Chondrocyte (in vitro differentiated cells): ENCODE measurements around the gene PPP2R2D. TPM values are rescaled to one million over a fixed set of nuclear protein-coding genes. Genes with fewer than 3 reads are reported as not detected.
A peak's percentile ranks its signal among the peaks of the same experiment; 100 is the strongest.

Source experiments
- DNase-seq: peaks from one replicate; pipeline ENCODE4 v3.0.0; 2021; ENCODE audit warnings: mixed read lengths, low spot score
- H3K27ac Mint-ChIP-seq: one replicate; pipeline ENCODE4 v1.8.0; 2021; ENCODE audit warnings: mild to moderate bottlenecking, moderate library complexity, mixed read lengths; ENCODE audit not compliant: unreplicated experiment
- H3K27me3 Mint-ChIP-seq: 2 replicates; pipeline ENCODE4 v1.8.0; 2021; ENCODE audit warnings: low read depth, mixed read lengths
- H3K36me3 Mint-ChIP-seq: 2 replicates; pipeline ENCODE4 v1.8.0; 2021; ENCODE audit warnings: low read depth, mixed read lengths
- H3K4me1 Mint-ChIP-seq: 2 replicates; pipeline ENCODE4 v1.8.0; 2021; ENCODE audit warnings: low read depth, mild to moderate bottlenecking, mixed read lengths
- H3K4me3 Mint-ChIP-seq: one replicate; pipeline ENCODE4 v1.8.0; 2021; ENCODE audit warnings: mild to moderate bottlenecking, moderate library complexity, mixed read lengths; ENCODE audit not compliant: unreplicated experiment
- H3K9me3 Mint-ChIP-seq: 2 replicates; pipeline ENCODE4 v1.8.0; 2021; ENCODE audit warnings: low read depth, mixed read lengths
- total RNA-seq: library from RNA; stranded (reverse); gene quantifications from 3 replicates; pipeline ENCODE4 v1.2.1, GENCODE V29; 2021
- TF ChIP-seq, protein P1 (sequence below): fragments of 200-600 bp; sonication (generic); IDR thresholded peaks from 2 replicates; pipeline ENCODE4 v1.5.0; 2021; ENCODE audit warnings: antibody characterized with exemption, mild to moderate bottlenecking, moderate library complexity

The PPP2R2D gene
- total RNA-seq, 1 donor from 2014 or later: 24.3 TPM

DNA sequence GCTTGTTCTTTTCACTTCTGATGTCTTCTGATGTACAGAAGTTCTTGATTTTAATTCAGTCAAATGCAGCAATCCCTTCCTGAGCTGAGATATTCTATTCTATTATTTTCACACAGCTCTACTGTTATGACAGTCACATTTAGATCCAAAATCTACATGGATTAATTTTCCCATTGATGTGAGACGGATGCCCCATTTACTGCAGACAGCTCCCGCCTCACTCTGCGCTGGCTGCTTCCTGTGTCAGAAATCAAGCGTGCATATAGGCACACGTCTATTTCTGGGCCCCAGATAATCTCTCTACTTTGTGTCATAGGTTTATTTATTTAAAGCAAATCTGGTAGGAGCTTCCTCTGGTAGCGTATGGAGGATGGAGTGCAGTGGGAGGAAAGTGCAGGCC, 74.2 kb downstream of the PPP2R2D start:
- Mint-ChIP-seq H3K9me3 (no peaks in the 10 kb centered on the region), H3K36me3 (peaks cover 15% of the 10 kb centered on the region), H3K4me1 (peaks cover 63% of the 10 kb centered on the region), H3K27me3 (no peaks in the 10 kb centered on the region), H3K4me3 (no peak overlapping the region), H3K27ac (no peak overlapping the region)
- no peak for DNase-seq
- TF ChIP-seq, protein P1, sequence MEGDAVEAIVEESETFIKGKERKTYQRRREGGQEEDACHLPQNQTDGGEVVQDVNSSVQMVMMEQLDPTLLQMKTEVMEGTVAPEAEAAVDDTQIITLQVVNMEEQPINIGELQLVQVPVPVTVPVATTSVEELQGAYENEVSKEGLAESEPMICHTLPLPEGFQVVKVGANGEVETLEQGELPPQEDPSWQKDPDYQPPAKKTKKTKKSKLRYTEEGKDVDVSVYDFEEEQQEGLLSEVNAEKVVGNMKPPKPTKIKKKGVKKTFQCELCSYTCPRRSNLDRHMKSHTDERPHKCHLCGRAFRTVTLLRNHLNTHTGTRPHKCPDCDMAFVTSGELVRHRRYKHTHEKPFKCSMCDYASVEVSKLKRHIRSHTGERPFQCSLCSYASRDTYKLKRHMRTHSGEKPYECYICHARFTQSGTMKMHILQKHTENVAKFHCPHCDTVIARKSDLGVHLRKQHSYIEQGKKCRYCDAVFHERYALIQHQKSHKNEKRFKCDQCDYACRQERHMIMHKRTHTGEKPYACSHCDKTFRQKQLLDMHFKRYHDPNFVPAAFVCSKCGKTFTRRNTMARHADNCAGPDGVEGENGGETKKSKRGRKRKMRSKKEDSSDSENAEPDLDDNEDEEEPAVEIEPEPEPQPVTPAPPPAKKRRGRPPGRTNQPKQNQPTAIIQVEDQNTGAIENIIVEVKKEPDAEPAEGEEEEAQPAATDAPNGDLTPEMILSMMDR: no peak

DNA sequence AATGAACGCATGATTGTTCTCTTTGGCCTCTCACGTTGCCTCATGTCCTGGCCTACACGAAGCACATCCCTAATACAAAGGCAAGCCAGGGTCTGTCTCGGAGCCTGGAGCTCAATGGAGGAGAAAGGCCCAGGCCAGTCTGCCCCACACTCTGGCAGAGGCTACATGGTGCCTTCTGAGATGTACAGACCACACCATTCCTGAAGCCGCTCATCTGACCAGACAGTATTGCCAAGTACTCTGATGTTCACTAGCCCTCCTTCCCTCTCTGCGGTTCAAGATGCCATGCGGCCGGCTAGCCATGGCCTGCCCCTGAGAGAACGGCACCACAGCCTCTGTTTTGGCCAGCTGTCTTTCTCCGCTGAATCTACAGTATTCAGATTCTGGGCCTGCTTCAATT, 75.0 kb downstream of the PPP2R2D start:
- Mint-ChIP-seq H3K27ac (no peak overlapping the region), H3K4me3 (no peak overlapping the region), H3K4me1 (peaks cover 67% of the 10 kb centered on the region), H3K9me3 (no peaks in the 10 kb centered on the region), H3K27me3 (no peaks in the 10 kb centered on the region), H3K36me3 (peaks cover 9% of the 10 kb centered on the region)
- TF ChIP-seq, protein P1: no peak
- DNase-seq: no peak

DNA sequence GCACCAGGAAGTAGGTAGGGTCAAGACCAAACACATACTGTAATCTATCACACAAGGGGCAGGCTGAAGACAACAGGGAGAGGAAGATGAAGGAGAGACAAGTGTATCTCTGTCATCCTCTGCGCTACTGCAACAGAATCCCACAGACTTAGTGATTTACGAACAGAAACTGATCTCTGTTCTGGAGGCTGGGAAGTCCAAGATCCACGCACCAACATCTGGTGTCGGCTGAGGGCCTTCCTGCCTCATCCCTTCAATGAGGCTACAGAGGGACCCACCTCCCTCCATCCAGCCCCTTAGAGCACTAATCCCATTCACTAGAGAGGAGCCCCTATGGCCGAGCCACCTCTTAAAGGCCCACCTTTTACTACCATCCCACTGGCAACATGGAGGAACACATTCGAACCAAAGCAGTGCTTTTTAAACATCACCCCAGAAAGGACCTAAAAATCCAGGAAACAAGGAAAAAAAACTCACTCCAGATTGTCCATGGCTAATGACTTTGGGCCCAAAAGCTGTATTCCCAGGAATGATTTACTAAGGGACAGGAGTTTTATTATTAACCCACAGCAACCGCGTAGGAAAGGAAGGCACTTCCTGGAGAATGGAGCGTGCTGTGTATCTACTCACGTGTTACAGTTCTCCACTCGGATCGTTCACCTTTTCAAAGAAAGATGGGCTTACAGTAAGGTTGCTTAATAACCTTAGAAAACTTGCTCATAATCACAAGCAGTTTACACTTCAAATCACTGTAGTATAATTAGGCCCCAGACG, 76.7 kb downstream of the PPP2R2D start:
- H3K4me3 Mint-ChIP-seq: no peak overlapping the region
- no peak for DNase-seq
- no peaks in the 10 kb centered on the region for H3K27me3 Mint-ChIP-seq
- H3K4me1 Mint-ChIP-seq: peaks cover 68% of the 10 kb centered on the region
- TF ChIP-seq, protein P1: no peak
- H3K27ac Mint-ChIP-seq: no peak overlapping the region
- peaks cover 2% of the 10 kb centered on the region for H3K36me3 Mint-ChIP-seq
- H3K9me3 Mint-ChIP-seq: no peaks in the 10 kb centered on the region

DNA sequence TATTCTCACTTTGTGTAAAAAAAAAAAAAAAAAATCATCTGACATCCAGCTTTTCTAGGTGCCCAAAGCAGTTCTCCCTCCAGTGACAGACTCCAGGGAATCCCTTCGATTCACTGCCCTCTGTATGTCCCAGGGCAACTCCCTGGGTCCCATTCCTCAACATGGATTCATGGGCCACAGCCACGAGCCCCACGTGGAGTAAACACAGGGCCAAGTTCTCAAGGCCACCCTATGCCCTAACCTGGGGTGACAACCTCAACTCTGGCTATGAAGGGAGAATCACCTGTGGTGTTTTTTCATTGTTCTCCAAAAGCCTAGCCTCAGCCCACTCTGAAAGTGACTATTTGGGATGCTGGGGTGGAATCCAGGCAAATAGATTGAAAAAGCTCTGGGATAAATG, 77.6 kb downstream of the PPP2R2D start:
- Mint-ChIP-seq H3K9me3 (no peaks in the 10 kb centered on the region), H3K27ac (no peak overlapping the region), H3K4me1 (peaks cover 63% of the 10 kb centered on the region), H3K36me3 (peaks cover 2% of the 10 kb centered on the region), H3K27me3 (no peaks in the 10 kb centered on the region), H3K4me3 (no peak overlapping the region)
- no peak for DNase-seq
- TF ChIP-seq, protein P1: no peak

DNA sequence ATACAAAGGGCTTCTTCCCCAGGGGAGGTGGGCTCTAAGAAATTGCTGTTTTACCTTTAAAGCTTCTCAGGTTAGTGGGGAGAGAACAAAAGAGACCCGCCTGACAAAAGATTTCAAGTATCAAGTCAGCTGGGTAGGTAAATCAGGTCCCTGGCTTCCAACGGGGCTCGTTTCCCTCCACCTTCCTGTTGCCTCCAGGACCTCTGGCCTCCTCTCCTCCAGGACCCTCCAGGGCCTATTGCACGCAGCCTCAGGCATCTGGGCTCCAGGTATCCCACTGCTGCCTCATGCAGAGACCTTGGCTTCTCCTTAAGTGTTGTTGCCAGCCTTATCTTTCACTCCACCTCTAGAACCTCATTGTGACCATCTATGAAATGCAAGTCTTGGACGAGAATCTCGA, 78.0 kb downstream of the PPP2R2D start:
- H3K36me3 Mint-ChIP-seq: peaks cover 2% of the 10 kb centered on the region
- TF ChIP-seq, protein P1: no peak
- peaks cover 64% of the 10 kb centered on the region for H3K4me1 Mint-ChIP-seq
- H3K27me3 Mint-ChIP-seq: no peaks in the 10 kb centered on the region
- peak overlapping the region; percentile 85 for H3K4me3 Mint-ChIP-seq
- DNase-seq: no peak
- no peak overlapping the region for H3K27ac Mint-ChIP-seq
- no peaks in the 10 kb centered on the region for H3K9me3 Mint-ChIP-seq
